ENCODE results near the gene SERPINA4.

- TF ChIP-seq CTCF (IDR thresholded peaks at IDR 0.05; ENCODE audit: extremely low read depth in 1 of 2, insufficient read depth in 1 of 2, low read depth in 1 of 2, low read length in 2 of 2): no peak
- no peak for TF ChIP-seq EZH2 (IDR thresholded peaks at IDR 0.05; ENCODE audit: borderline replicate concordance, low read depth, low read length, severe bottlenecking)
- TF ChIP-seq GATA2 (IDR thresholded peaks at IDR 0.05; ENCODE audit: insufficient read depth, insufficient read length, low read depth, low read length): no peak
- TF ChIP-seq MAX (IDR thresholded peaks at IDR 0.05; ENCODE audit: insufficient read depth, insufficient read length): no peak
- TF ChIP-seq FOS (IDR thresholded peaks at IDR 0.05; ENCODE audit: borderline replicate concordance, insufficient read depth, low read length): no peak
- TF ChIP-seq POLR2A (IDR thresholded peaks at IDR 0.05; ENCODE audit: low read depth, low read length): no peak
Measured at GRCh38 chr14:94615254-94615653, 54.0 kb downstream of the SERPINA4 start.

Data from endothelial cell of umbilical vein (primary cell).